Mammary epithelial cell (primary cell): ENCODE measurements around the gene ACE.

Experiments used
- EZH2 ChIP-seq: IDR thresholded peaks from 2 replicates; pipeline ENCODE4 v1.6.1; 2012; ENCODE audit warnings: low read length, inconsistent platforms, borderline replicate concordance
- TF ChIP-seq, protein P1 (sequence below), 2 donors: IDR thresholded peaks in 1 of 2; conservative IDR thresholded peaks in 1 of 2; 2 replicates each; pipeline ENCODE4 v1.5.1; 2011 to 2012; ENCODE audit warnings: inconsistent platforms in 2 of 2, low read length in 2 of 2, mild to moderate bottlenecking in 2 of 2, control low read depth in 1 of 2, low read depth in 1 of 2; ENCODE audit not compliant: insufficient read depth in 1 of 2; ENCODE audit errors: extremely low read depth in 1 of 2

DNA sequence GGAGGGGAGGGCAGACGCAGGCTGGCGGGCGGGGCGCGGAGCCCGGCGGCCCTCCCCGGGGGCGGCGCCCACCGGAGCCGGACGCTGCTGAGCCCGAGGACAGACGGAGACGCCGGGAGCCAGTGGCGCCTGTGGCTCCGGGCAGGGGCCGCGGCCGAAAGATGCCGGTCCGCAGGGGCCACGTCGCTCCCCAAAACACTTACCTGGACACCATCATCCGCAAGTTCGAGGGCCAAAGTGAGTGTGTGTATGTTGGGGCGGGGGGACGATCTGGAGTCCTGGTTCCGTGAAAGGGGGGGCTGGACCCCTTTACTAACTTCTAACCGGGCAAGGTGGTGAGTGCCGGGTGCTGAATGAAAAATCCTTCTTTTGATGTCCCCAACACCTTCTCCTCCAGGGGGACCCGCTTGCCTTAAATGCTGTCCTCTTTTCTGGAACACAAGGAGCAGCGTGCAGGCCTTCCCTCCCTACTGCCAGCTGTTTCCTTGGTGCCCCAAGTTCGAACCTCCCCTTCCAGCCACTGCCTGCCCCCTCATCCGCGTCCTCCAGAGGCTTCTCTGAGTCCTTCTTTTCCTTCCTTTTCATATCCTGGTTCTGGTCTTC is 46.5 kb downstream of the ACE start, which contains the start of gene KCNH6:
- TF ChIP-seq, protein P1, sequence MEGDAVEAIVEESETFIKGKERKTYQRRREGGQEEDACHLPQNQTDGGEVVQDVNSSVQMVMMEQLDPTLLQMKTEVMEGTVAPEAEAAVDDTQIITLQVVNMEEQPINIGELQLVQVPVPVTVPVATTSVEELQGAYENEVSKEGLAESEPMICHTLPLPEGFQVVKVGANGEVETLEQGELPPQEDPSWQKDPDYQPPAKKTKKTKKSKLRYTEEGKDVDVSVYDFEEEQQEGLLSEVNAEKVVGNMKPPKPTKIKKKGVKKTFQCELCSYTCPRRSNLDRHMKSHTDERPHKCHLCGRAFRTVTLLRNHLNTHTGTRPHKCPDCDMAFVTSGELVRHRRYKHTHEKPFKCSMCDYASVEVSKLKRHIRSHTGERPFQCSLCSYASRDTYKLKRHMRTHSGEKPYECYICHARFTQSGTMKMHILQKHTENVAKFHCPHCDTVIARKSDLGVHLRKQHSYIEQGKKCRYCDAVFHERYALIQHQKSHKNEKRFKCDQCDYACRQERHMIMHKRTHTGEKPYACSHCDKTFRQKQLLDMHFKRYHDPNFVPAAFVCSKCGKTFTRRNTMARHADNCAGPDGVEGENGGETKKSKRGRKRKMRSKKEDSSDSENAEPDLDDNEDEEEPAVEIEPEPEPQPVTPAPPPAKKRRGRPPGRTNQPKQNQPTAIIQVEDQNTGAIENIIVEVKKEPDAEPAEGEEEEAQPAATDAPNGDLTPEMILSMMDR (conservative IDR thresholded peaks at IDR 0.05 in 1 of 2, IDR thresholded peaks at IDR 0.05 in 1 of 2; ENCODE audit: extremely low read depth in 1 of 2, insufficient read depth in 1 of 2, low read depth in 1 of 2, low read length in 2 of 2) = no peak
- no peak for TF ChIP-seq EZH2
